Mucosa of rectum (tissue), 2 donors: Measurements from ENCODE around the gene GRIK3.

Experiments used
- H3K27ac ChIP-seq, 2 donors: one replicate each; pipeline ENCODE4 v1.7.0; 2013; ENCODE audit warnings: inconsistent platforms in 2 of 2, low read depth in 2 of 2, low read length in 2 of 2
- H3K27me3 ChIP-seq, 2 donors: one replicate each; pipeline ENCODE4 v1.7.0; 2013; ENCODE audit warnings: low read length in 2 of 2; ENCODE audit not compliant: control insufficient read depth in 2 of 2, insufficient read depth in 2 of 2
- H3K36me3 ChIP-seq, 2 donors: one replicate each; pipeline ENCODE4 v1.7.0; 2013; ENCODE audit warnings: low read length in 2 of 2; ENCODE audit not compliant: control insufficient read depth in 2 of 2, insufficient read depth in 2 of 2
- H3K4me1 ChIP-seq, 2 donors: one replicate each; pipeline ENCODE4 v1.7.0; 2013; ENCODE audit warnings: low read length in 2 of 2, mild to moderate bottlenecking in 1 of 2; ENCODE audit not compliant: control insufficient read depth in 2 of 2, insufficient read depth in 2 of 2
- H3K4me3 ChIP-seq, 2 donors: one replicate each; pipeline ENCODE4 v1.7.0; 2013; ENCODE audit warnings: low read length in 2 of 2
- H3K9ac ChIP-seq, 2 donors: one replicate each; pipeline ENCODE4 v1.7.0; 2013; ENCODE audit warnings: low read length in 2 of 2, low read depth in 1 of 2, mild to moderate bottlenecking in 1 of 2
- H3K9me3 ChIP-seq, 2 donors: one replicate each; pipeline ENCODE4 v1.7.0; 2013; ENCODE audit warnings: low read length in 2 of 2; ENCODE audit not compliant: control insufficient read depth in 2 of 2
- donor health status: healthy.
- donor health status: Normal muscosa, but diverticular disease.

Gene GRIK3

GRCh38 chr1:36883315-36883949 is 150.9 kb downstream of the GRIK3 start:
- H3K36me3 ChIP-seq = no peaks in the 10 kb centered on the region
- no peak overlapping the region for H3K9ac ChIP-seq
- H3K9me3 ChIP-seq = no peaks in the 10 kb centered on the region
- H3K27me3 ChIP-seq = peaks cover 0 to 3% of the 10 kb centered on the region in 2 donors
- no peak overlapping the region for H3K4me3 ChIP-seq
- no peak overlapping the region for H3K27ac ChIP-seq
- H3K4me1 ChIP-seq = no peaks in the 10 kb centered on the region

- peaks cover 0 to 3% of the 10 kb centered on the region in 2 donors for H3K27me3 ChIP-seq
- no peak overlapping the region for H3K9ac ChIP-seq
- H3K9me3 ChIP-seq = no peaks in the 10 kb centered on the region
- no peaks in the 10 kb centered on the region for H3K4me1 ChIP-seq
- H3K27ac ChIP-seq = no peak overlapping the region
- no peaks in the 10 kb centered on the region for H3K36me3 ChIP-seq
- no peak overlapping the region for H3K4me3 ChIP-seq
These were observed 151.6 kb downstream of the GRIK3 start for GRCh38 chr1:36882536-36883285.

GRCh38 chr1:36881541-36881940 is 152.8 kb downstream of the GRIK3 start:
- H3K36me3 ChIP-seq = no peaks in the 10 kb centered on the region
- H3K9me3 ChIP-seq = no peaks in the 10 kb centered on the region
- peaks cover 0 to 3% of the 10 kb centered on the region in 2 donors for H3K27me3 ChIP-seq
- no peak overlapping the region for H3K9ac ChIP-seq
- H3K27ac ChIP-seq = no peak overlapping the region
- no peaks in the 10 kb centered on the region for H3K4me1 ChIP-seq
- H3K4me3 ChIP-seq = no peak overlapping the region

- no peak overlapping the region for H3K9ac ChIP-seq
- H3K4me1 ChIP-seq = no peaks in the 10 kb centered on the region
- no peak overlapping the region for H3K27ac ChIP-seq
- H3K4me3 ChIP-seq = no peak overlapping the region
- no peaks in the 10 kb centered on the region for H3K36me3 ChIP-seq
- H3K9me3 ChIP-seq = no peaks in the 10 kb centered on the region
- peaks cover 0 to 3% of the 10 kb centered on the region in 2 donors for H3K27me3 ChIP-seq
These were observed 153.3 kb downstream of the GRIK3 start for GRCh38 chr1:36881068-36881405.

GRCh38 chr1:36880155-36881067 is 153.9 kb downstream of the GRIK3 start:
- no peak overlapping the region for H3K9ac ChIP-seq
- no peak overlapping the region for H3K27ac ChIP-seq
- no peak overlapping the region for H3K4me3 ChIP-seq
- no peaks in the 10 kb centered on the region for H3K4me1 ChIP-seq
- H3K36me3 ChIP-seq = no peaks in the 10 kb centered on the region
- no peaks in the 10 kb centered on the region for H3K9me3 ChIP-seq
- peaks cover 0 to 3% of the 10 kb centered on the region in 2 donors for H3K27me3 ChIP-seq

- peaks cover 0 to 3% of the 10 kb centered on the region in 2 donors for H3K27me3 ChIP-seq
- H3K9ac ChIP-seq = no peak overlapping the region
- no peaks in the 10 kb centered on the region for H3K4me1 ChIP-seq
- no peaks in the 10 kb centered on the region for H3K36me3 ChIP-seq
- H3K9me3 ChIP-seq = no peaks in the 10 kb centered on the region
- no peak overlapping the region for H3K27ac ChIP-seq
- no peak overlapping the region for H3K4me3 ChIP-seq
These were observed 154.7 kb downstream of the GRIK3 start for GRCh38 chr1:36879613-36880012.

GRCh38 chr1:36876990-36877389 is 157.3 kb downstream of the GRIK3 start:
- no peak overlapping the region for H3K4me3 ChIP-seq
- no peaks in the 10 kb centered on the region for H3K9me3 ChIP-seq
- H3K36me3 ChIP-seq = no peaks in the 10 kb centered on the region
- no peaks in the 10 kb centered on the region for H3K4me1 ChIP-seq
- H3K9ac ChIP-seq = no peak overlapping the region
- H3K27ac ChIP-seq = no peak overlapping the region
- peaks cover 0 to 3% of the 10 kb centered on the region in 2 donors for H3K27me3 ChIP-seq

GRCh38 chr1:36874271-36875060 is 159.8 kb downstream of the GRIK3 start:
- H3K36me3 ChIP-seq = no peaks in the 10 kb centered on the region

GRCh38 chr1:36872858-36873257 is 161.5 kb downstream of the GRIK3 start:
- H3K9me3 ChIP-seq = no peaks in the 10 kb centered on the region
- no peaks in the 10 kb centered on the region for H3K36me3 ChIP-seq
- no peak overlapping the region for H3K27ac ChIP-seq
- no peak overlapping the region for H3K4me3 ChIP-seq
- H3K9ac ChIP-seq = no peak overlapping the region
- H3K27me3 ChIP-seq = no peaks in the 10 kb centered on the region
- no peaks in the 10 kb centered on the region for H3K4me1 ChIP-seq

More at GRCh38 chr1:36874271-36875060, 159.8 kb downstream of the GRIK3 start:
- no peaks in the 10 kb centered on the region for H3K4me1 ChIP-seq
- H3K27me3 ChIP-seq = peaks cover 0 to 3% of the 10 kb centered on the region in 2 donors
- H3K27ac ChIP-seq = no peak overlapping the region
- H3K4me3 ChIP-seq = no peak overlapping the region
- no peaks in the 10 kb centered on the region for H3K9me3 ChIP-seq
- H3K9ac ChIP-seq = no peak overlapping the region
